Measurements from ENCODE around the gene DNAJC13.

The DNAJC13 gene

DNA sequence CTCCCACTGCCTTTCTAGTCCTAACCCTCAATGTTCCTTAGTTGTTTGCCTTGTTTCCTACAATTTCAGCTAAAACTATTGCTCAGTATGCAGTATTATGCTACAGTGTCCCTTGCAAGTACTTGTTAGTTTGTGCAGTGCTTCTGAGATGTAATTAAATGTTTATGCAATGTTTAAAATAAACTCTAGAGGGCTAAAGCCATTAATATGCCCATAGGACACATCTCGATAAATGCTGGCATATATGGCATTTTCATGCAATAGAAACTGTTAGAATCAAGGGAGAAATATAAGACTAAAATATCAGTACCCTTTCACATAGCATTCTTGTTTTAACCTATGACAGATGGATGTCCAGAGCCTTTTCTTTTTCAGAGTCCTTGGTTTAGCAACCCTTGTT, 120.0 kb downstream of the DNAJC13 start:
- no peak overlapping the region for H3K9ac ChIP-seq
- no peaks in the 10 kb centered on the region for H4K20me1 ChIP-seq
- no peak for TF ChIP-seq Cebpa-rat (IDR thresholded peaks at IDR 0.05)
- no peak overlapping the region for H3K4me2 ChIP-seq
- no peaks in the 10 kb centered on the region for H3K9me3 ChIP-seq
- no peak overlapping the region for H3K4me3 ChIP-seq
- peaks cover 84% of the 10 kb centered on the region for H3K36me3 ChIP-seq
- H3K27ac ChIP-seq: no peak overlapping the region
- no peaks in the 10 kb centered on the region for H3K4me1 ChIP-seq
- H3K27me3 ChIP-seq: no peaks in the 10 kb centered on the region

DNA sequence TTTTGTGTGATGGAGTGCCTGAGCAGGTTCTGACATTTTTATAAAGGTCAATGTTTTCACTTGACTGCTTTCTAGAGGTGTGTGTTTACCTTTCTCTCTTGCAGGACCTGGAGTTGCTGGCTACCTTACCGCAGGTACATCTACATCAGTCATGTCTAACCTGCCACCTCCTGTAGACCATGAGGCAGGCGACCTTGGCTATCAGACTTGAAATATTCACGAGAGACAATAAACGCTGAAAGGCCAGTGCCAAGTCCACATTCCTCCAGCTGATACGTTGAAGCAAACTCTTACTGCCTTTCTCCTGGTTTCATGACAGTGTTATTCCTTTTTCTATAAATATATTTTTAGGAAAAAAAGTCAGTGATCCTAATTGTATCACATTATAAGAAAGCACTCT, 120.8 kb downstream of the DNAJC13 start:
- H3K4me2 ChIP-seq: no peak overlapping the region
- H3K9me3 ChIP-seq: no peaks in the 10 kb centered on the region
- H3K4me3 ChIP-seq: no peak overlapping the region
- no peaks in the 10 kb centered on the region for H4K20me1 ChIP-seq
- TF ChIP-seq Cebpa-rat (IDR thresholded peaks at IDR 0.05): no peak
- peaks cover 78% of the 10 kb centered on the region for H3K36me3 ChIP-seq
- no peaks in the 10 kb centered on the region for H3K27me3 ChIP-seq
- H3K4me1 ChIP-seq: no peaks in the 10 kb centered on the region
- no peak overlapping the region for H3K27ac ChIP-seq
- no peak overlapping the region for H3K9ac ChIP-seq

DNA sequence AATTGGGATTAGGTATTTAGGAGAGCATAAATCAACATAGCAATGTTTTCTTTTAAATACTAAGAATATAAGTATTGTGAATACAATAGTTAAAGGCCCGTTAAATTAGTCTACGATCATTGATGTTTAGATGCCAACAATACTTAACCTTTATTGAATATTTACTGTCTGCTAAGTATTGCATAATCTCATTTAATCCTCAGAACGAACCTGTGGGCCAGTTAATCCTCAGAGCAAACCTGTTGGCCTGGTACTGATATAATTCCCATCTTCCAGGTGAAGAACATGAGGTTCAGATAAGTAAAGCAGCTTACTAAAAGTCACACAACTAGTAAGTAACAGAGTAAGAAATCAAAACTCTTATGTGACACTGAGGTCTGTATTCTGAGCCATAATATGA, 122.4 kb downstream of the DNAJC13 start:
- Histone ChIP-seq H3K4me3 (no peak overlapping the region), H3K27me3 (no peaks in the 10 kb centered on the region), H3K9ac (no peak overlapping the region), H3K4me2 (no peak overlapping the region), H3K4me1 (no peaks in the 10 kb centered on the region), H4K20me1 (no peaks in the 10 kb centered on the region), H3K9me3 (no peaks in the 10 kb centered on the region), H3K27ac (no peak overlapping the region), H3K36me3 (peaks cover 62% of the 10 kb centered on the region)
- TF ChIP-seq Cebpa-rat (IDR thresholded peaks at IDR 0.05): no peak

DNA sequence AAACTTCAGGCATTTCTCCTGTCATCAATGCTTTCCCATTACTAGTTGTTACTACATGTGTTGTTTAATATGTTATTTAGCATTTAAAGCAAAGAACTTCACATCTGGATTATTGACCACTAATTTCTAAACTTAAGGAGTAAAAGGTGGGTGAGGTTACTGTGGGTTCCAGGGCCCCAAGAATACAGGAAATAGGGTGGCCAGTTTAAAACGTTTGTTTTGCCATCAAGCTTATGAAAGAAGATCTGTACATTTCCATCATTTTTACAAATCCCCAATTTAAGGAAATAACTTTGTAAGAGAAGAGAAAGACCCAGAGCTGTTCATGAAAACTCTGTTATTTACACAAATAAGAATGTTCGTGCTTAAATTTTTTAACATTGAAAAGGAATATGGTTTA, 125.3 kb downstream of the DNAJC13 start:
- no peaks in the 10 kb centered on the region for H3K27me3 ChIP-seq
- H3K36me3 ChIP-seq: peaks cover 39% of the 10 kb centered on the region
- H3K4me1 ChIP-seq: no peaks in the 10 kb centered on the region
- H3K4me3 ChIP-seq: no peak overlapping the region
- no peak overlapping the region for H3K9ac ChIP-seq
- no peak overlapping the region for H3K4me2 ChIP-seq
- no peak for TF ChIP-seq Cebpa-rat (IDR thresholded peaks at IDR 0.05)
- H3K9me3 ChIP-seq: no peaks in the 10 kb centered on the region
- no peaks in the 10 kb centered on the region for H4K20me1 ChIP-seq
- no peak overlapping the region for H3K27ac ChIP-seq

DNA sequence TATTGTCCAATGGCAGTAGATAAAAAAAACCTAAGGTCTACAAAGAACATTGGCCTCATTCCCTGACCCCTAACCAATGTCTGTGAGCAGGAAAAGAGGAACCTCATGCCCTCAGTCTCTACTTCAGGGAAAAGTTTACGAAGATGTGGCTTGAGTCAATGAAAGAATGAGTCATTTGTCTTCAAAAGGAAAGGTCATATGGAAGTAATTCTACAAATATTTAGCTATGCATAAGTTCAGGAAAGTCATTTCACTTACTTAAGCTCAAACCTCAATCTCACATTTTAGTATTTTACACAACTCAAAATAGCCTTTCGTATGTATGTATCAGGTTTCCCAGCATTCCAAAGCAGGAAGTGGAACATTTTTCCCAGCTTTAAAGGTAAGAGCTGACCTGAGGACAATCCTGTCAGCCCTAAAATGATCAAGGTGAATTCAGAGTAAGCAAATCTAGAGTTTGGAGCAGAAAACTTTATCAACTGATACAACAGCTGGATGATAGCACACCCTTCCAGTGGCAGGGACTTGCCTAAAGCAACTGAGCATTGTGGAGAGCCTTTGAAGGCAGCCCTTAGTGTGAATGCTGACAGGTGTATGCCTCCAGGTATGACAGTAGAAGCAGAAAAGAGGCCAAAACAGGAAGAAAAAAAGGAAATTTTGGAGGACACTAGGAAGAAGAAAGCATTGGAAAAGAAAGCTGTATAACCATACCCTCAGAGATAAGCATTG, 125.9 kb downstream of the DNAJC13 start:
- no peak for TF ChIP-seq Cebpa-rat (IDR thresholded peaks at IDR 0.05)
- Histone ChIP-seq H3K9me3 (peaks cover 5% of the 10 kb centered on the region; the same call in 1 of the 2 replicates), H3K4me3 (no peak overlapping the region), H3K9ac (no peak overlapping the region), H3K4me2 (no peak overlapping the region), H3K27me3 (no peaks in the 10 kb centered on the region), H3K27ac (no peak overlapping the region), H4K20me1 (no peaks in the 10 kb centered on the region), H3K4me1 (no peaks in the 10 kb centered on the region), H3K36me3 (peaks cover 33% of the 10 kb centered on the region)

DNA sequence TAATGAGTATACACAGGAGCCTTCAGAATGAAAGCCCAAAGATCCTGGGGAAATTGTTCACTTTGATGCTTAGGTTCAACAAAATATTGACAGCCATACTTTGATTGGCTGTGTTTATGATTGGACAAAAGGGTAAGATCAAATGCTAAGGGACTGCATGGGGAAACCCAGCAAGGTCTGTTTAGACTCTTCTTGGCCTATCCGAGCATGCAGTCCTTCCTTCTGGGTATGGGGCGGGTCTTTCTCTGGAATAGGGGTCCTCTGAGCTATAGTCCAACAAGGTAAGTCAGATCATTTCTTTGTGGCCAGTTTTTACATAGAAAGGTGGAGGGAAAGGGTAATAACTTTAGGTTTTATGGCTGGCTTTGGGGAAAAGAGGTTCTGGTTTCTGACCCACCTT, 126.8 kb downstream of the DNAJC13 start:
- Histone ChIP-seq H3K4me1 (no peaks in the 10 kb centered on the region), H3K4me3 (no peak overlapping the region), H3K27ac (no peak overlapping the region), H4K20me1 (no peaks in the 10 kb centered on the region), H3K9me3 (peaks cover 9% of the 10 kb centered on the region; the same call in 1 of the 2 replicates), H3K27me3 (no peaks in the 10 kb centered on the region), H3K36me3 (peaks cover 28% of the 10 kb centered on the region), H3K9ac (no peak overlapping the region), H3K4me2 (no peak overlapping the region)
- TF ChIP-seq Cebpa-rat (IDR thresholded peaks at IDR 0.05): no peak

DNA sequence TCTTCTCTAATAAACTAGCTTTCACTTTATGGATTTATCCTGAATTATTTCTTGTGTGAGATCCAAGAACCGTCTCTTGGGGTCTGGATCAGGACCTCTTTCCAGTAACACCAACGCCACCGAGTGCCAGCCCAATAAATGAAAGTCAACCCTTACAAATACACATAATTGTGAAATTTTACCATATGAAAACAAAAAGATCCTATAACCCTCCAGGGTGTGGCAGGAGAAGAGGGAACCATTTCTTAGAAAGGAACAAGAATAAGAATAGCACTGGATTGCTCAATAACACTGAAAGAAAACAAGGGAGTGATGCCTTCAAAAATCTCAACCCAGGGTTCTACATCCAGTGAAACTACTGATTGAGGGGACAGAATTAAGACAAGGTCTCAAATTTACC, 128.2 kb downstream of the DNAJC13 start:
- Histone ChIP-seq H3K27me3 (no peaks in the 10 kb centered on the region), H3K4me2 (no peak overlapping the region), H4K20me1 (no peaks in the 10 kb centered on the region), H3K27ac (no peak overlapping the region), H3K4me3 (no peak overlapping the region), H3K9me3 (peaks cover 9% of the 10 kb centered on the region; the same call in 1 of the 2 replicates), H3K9ac (no peak overlapping the region), H3K4me1 (peaks cover 9% of the 10 kb centered on the region), H3K36me3 (peaks cover 18% of the 10 kb centered on the region)
- TF ChIP-seq Cebpa-rat (IDR thresholded peaks at IDR 0.05): no peak

DNA sequence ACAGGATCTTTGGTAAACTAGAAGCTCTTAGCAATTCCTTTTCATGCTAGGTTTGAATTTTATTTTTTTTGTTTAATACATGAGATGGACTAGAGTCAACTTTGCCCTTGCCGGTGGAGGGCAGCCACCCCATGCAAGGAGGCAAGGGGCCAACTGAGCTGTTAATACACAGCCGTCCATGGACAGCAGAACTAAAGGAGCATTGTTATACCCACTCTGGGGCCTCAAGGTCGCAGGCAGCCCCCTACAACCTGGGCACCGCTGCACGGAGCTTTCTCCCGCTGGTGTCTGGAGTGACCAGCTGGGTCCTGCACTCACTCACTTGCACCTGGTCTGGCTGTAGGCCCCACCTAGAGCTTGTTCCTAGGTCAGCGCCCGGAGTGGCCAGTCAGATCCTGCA, 131.9 kb downstream of the DNAJC13 start:
- Histone ChIP-seq H3K9ac (no peak overlapping the region), H3K4me3 (no peak overlapping the region), H3K4me1 (peaks cover 17% of the 10 kb centered on the region), H3K36me3 (no peaks in the 10 kb centered on the region), H3K4me2 (no peak overlapping the region), H3K9me3 (peaks cover 9% of the 10 kb centered on the region; the same call in 1 of the 2 replicates), H3K27ac (no peak overlapping the region), H4K20me1 (no peaks in the 10 kb centered on the region), H3K27me3 (no peaks in the 10 kb centered on the region)
- TF ChIP-seq Cebpa-rat (IDR thresholded peaks at IDR 0.05): no peak

DNA sequence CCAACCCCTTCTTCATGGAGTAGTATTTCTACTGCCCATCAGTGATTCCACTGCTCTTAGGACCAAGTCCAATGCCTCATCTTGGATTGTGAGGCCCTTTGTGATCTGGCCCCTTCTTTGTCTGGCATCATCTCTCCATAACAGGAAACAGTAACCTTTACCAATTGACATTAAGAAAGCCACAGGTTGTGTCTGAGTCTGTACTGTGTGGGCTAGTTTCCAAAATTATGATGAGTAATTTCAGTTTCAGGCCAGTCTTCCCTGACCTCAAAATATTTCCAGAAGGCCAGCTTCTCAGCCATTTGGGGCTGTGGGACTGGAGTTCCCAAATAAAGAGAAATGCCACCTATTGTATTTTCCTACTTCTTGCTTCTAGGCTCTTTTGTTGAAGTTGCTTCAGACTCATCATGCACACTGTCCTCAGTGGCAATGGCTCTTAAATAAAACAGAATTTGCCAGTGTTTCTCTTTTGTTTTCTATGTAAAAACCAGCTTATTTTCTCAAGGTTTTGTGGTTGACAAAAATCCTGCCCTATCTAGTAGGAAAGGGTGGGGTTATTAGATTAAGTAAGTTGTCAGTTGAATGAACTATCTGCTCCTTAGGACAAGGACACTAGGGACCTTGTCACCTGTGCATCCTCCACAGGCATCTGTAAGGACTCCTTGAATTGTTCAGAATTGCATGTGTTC, 132.7 kb downstream of the DNAJC13 start:
- Histone ChIP-seq H3K4me2 (peak overlapping the region; percentile 42), H3K9me3 (peaks cover 9% of the 10 kb centered on the region; the same call in 1 of the 2 replicates), H4K20me1 (no peaks in the 10 kb centered on the region), H3K4me3 (no peak overlapping the region), H3K4me1 (peaks cover 17% of the 10 kb centered on the region), H3K27me3 (no peaks in the 10 kb centered on the region), H3K36me3 (no peaks in the 10 kb centered on the region), H3K27ac (no peak overlapping the region), H3K9ac (no peak overlapping the region)
- TF ChIP-seq Cebpa-rat (IDR thresholded peaks at IDR 0.05): no peak

DNA sequence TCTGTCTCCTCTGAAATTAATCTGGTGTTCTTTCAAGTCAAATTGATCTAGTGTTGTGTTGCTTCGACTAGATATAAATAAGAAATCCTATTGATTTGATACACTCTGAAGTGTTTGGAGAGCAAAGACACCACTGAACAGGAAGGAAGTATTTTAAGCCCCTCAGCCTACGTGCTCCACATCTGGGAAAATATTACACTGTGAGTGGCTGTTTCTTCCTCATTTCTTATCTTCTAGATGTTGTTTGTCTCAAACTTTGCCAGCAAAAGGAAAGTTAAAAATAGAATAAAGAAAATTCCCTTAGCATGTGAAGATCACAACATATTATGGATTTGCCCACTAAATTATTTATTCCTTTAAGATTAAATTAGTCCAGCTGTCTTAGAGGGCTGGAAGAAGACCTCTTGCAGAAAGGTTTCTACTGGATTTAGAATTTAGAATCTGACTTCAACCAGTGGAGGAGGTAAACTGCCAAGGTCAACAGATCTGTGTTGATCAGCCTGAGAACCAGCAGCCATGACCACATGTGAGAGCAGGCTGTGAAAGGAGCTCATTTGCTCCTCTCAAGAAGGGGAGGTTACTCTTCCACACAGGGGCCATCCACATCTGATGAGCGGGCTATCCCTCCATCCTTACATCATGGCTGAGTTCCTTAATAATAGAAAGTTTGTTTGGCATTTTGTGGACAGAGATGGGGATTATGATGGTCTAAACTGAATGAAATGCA, 133.4 kb downstream of the DNAJC13 start:
- H3K4me3 ChIP-seq: no peak overlapping the region
- TF ChIP-seq Cebpa-rat (IDR thresholded peaks at IDR 0.05): no peak
- H3K9ac ChIP-seq: no peak overlapping the region
- no peaks in the 10 kb centered on the region for H3K27me3 ChIP-seq
- H4K20me1 ChIP-seq: no peaks in the 10 kb centered on the region
- H3K36me3 ChIP-seq: no peaks in the 10 kb centered on the region
- peak overlapping the region; percentile 42 for H3K4me2 ChIP-seq
- peaks cover 17% of the 10 kb centered on the region for H3K4me1 ChIP-seq
- no peak overlapping the region for H3K27ac ChIP-seq
- peaks cover 9% of the 10 kb centered on the region; the same call in 1 of the 2 replicates for H3K9me3 ChIP-seq
